NCI-H2196 (cell line): ENCODE results near the gene TEX19.

Source experiments
- DNase-seq: peaks from one replicate; lab custom pipeline; 2025; ENCODE audit not compliant: unreplicated experiment; lab: John Stamatoyannopoulos, UW

The TEX19 gene, protein sequence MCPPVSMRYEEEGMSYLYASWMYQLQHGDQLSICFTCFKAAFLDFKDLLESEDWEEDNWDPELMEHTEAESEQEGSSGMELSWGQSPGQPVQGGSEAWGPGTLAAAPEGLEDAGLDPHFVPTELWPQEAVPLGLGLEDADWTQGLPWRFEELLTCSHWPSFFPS

DNA sequence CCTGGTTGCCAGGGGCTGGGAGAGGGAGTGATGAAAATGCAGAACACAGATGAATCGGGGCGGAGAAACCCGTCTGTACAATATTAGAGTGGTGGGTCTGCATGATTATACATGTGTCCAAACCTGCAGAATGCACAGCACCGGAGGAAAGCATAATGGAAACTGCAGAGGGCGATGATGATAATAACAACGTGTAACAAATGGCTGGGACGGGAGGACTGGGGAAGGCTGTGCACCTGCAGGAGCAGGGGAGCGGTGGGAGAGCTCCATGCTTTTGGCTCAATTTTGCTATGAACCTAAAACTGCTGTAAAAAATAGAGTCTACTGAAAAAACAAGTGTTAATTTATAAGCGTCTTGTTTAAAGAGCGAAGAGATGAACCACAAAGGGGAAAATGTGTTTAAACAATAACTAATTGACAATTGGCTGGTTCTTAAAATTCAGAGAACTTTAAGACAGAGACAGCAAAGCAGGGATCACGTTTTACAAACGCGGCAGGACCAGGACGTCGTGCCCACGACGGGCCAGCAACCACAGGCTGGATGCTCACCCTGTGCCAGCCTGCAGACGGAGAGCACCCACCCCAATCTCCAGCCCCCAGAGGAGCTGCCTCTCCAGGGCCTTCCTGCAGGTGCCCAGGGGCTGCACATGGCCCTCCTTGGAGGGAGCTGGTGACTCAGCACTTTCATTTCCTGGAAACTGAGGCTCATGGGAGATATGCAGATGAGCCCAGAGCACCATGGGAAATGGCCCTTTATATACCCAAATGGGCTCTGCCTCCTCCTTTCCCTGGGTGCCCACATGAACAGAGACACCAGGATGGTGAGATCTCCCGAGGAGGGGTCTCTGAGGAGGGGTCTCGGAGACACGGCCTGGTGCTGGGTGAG, at the start of gene TEX19:
TSS of gene TEX19 (plus strand) at position 783 of the 886 bp plus-strand sequence. CDS start 2,904 bp downstream, outside the sequence.
- DNase-seq = peak; percentile 60

DNA sequence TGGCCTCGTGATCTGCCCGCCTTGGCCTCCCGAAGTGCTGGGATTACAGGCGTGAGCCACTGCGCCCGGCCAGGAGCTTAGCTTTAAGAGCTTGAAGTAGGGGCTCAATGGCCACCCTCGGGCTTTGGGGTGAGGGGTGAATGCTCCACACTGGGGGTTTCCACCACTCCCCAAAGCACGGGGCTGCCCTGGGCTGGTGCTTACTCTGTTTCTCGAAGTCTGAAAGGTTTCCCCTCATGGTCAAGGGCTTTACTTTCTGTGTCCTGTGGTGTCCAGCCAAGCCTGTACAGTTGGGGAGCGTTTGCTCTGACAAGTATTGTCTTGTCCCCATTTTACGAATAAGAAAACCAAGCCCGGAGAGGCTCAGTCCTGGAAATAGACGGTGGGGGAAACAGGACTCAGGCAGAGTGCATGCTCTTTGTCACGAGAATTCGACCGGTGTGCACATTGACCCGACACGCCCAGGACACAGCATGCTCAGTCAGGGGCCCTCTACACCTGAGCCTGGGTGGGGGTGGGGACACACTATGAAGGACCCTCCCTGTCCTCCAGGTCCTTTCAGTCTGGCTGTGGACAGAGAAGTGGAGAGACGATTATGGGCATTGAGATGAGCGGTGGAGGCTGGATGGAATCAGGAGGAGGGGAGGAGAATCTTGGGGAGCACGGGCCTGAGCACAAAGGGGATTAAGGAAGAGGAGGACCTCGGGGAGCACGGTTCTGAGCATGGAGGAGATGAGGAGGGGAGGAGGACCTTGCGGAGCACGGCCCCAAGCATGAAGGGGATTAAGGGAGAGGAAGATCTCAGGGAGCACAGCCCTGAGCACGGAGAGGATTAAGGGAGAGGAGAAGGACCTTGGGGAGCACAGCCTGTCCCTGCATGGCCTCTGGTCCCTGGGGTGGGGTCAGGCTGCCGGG, 49.1 kb upstream of the TEX19 start:
- no peak for DNase-seq

DNA sequence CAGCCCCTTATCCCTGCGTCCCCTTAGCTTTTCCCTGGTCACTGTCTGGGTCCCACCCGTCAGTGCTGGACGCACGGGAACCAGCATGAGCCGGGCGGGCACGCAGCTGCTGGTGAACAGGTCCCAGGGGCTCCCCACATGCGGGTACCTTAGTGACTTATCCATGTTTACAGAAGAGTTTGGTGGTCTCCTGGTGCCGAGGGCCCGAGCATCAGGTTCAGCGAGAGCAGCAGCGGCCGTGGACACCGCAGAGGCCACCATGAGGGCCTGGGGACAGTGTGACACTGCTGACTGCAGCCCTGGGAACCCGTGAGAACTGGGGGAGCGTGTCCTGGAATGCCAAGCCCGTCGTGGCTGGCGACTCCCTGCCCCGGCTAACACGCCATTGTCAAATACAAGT, 48.2 kb upstream of the TEX19 start:
- no peak for DNase-seq

DNA sequence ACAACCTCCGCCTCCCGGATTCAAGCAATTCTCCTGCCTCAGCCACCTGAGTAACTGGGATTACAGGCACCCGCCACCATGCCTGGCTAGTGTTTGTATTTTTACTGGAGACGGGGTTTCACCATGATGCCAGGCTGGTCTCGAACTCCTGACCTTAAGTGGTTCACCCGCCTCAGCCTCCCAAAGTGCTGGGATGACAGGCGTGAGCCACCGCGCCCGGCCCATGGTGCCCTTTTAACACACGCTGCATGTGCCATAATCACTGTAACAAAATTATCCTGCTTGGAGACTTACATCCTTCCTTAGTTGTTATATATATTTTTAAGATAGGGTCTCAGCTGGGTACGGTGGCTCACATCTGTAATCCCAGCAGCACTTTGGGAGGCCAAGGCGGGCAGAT, 47.1 kb upstream of the TEX19 start:
- DNase-seq = no peak

DNA sequence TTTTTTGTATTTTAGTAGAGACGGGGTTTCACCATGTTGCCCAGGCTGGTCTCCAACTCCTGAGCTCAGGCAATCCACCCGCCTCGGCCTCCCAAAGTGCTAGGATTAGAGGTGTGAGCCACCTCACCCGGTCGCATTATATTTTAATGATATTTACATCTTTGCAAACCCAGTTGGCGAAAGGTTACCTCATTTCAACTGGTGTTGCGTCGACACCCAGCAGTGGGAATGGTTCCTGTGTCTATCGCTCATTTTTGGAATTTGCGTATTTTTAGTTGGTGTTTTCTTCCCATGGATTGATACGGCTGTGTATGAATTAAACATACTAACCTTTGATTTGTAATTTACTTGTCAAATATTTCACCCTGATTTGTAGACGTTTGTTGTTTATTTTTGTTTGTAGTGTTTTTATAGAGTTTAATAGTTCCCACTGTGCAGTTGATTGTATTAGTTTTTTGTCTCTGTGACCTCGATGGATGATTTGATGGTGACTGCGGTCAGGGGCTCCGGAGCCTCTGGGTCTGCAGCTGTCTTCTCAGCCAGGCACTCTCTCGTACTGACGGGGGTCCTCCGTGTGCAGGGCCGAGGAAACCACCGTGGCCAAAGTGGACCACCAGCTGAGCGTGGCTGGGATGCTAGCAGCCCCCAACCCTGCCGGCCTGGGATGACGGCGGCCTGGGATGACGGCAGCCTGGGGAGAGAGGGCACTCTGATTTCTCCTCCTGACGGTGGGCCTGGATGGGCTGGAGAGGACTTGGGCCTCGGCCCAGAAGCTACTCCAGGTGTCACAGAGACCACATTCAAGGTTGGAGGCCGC, 45.6 kb upstream of the TEX19 start:
- no peak for DNase-seq

DNA sequence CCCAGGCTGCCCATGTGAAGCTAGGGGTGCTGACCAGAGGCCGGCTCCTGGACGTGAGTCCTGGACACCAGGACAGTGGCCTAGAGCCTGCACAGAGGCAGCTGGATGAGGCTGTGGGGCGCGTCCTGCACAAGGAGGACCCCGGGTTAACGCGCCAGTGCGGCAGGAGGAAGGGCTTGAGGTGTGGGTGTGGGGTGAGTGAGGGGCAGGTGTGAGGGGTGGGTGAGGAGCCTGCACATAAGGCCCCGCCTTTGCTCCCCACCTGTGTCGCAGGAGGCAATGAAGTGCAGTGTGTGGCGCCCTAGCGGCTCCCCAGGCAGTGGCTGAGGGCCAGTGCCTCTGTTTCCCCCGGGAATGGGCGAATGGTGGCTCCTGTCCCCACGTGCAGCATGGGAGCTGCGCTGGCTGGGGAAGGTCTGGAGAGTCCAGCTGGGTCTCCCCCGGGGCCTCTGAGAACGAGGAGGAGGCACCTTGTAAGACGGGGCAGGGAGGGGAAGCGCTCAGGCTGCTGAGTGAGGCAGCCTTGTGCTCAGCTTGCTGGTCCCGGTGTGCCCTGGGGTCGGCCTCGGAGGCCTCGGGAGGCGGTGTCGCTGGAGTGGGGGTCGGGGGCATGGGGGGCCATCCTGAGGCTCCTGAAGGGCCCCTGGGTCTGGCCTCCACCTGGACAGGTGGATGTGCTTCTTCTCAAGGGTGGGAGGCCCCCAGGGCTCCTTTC, 44.9 kb upstream of the TEX19 start:
- no peak for DNase-seq

DNA sequence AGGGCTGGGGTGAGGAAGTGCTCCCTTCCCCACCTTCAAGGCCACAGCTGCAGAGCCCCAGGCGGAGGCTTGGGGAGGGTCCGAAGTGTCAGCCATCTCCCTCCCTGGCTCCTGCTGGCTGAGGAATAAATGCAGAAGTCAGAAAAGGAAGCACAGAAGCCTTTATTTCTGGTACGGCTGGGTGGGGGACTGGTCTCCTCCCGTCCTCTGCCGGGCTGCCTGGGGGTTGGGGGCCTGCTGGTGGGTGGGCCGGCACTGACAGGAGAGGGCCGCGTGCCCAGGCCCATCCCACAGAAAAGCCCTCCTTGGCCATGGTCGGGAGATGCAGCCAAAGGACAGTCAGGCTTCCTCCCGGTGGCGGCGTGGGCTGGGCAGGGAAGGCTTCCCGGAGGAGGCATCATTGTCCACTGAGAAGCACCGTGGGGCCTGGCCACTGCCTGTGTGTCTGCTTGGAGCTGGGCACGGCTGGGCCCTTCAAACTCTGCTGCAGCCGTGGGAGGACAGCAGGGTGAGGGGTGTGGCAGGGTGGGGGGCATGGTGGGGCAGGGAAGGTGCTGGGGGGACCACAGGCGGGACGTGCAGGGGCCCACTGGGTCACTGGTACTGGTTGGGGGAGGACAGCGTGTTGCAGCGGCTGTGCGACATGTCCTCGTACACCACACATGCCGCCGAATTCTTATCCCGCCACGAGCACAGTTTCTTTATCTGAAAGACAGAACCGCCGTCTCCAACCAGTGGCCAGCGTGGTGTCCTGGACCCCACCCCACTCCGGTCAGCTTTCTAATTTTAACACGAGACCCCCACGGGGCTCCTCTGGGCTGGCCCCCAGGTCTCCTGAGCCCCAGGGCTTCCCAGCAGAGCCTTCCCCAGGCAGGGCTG, 44.1 kb upstream of the TEX19 start:
- no peak for DNase-seq

DNA sequence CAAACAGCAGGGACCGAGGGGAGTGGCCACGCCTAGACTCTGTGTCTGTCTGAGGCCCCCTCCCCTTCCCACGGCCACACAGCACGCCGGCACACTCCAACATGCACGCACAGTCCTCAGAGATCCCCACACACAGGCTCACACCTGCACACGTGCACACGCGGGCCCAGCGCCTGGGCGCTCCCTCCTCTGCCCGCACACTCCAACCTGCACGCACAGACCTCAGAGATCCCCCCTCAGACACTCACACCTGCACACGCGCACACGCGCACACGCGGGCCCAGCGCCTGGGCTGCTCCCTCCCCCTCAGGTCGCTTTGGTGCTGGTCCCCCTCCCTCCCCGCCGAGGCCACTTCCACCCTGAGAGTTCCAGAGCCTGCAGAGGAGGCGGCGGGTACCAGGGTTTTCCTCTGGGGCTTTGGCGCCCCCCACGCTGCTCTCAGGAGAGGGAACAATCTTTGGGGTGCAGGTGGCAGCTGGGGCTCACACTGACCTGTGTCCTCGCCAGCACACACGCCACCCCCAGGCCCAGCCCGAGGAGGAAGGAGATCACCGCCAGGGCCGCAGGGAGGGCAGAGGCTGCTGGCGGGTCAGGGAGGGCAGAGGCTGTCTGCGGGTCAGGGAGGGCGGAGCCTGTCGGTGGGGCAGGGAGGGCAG, 43.2 kb upstream of the TEX19 start:
- DNase-seq = no peak

DNA sequence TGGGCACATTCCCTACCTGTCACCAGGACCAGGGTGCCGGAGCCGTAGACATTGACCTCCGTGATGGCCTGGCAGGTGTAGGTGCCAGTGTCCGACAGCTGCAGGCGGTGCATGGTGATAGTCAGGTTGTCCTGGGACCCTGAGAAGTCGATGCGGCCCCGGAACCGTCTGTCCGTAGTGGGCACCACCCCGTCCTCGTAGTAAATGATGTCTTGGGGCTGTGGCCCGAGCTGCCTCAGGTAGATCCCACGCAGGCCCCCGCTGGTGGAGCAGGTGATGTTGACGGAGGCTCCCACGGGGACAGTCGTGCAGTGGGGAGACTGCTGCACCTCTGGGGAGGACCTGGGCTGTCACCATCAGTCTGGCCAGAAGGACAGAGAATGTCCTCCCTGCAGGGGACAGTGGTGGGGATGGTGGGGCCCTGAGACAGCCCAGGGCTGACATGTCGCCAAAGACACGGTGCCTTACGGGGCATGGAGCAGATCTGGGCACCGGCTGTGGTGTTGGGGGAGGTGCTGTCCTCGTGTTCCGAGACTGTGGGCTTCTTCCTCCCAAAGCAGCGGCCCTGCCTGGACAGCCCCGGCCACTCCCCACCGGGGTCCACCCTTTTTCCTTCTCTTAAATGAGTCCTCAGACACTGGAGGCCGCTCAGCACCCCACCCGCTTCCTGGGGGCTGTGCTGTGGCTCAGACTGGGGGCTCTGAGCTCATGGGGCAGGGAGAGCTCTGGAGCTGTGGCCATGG, 42.2 kb upstream of the TEX19 start:
- DNase-seq = no peak

DNA sequence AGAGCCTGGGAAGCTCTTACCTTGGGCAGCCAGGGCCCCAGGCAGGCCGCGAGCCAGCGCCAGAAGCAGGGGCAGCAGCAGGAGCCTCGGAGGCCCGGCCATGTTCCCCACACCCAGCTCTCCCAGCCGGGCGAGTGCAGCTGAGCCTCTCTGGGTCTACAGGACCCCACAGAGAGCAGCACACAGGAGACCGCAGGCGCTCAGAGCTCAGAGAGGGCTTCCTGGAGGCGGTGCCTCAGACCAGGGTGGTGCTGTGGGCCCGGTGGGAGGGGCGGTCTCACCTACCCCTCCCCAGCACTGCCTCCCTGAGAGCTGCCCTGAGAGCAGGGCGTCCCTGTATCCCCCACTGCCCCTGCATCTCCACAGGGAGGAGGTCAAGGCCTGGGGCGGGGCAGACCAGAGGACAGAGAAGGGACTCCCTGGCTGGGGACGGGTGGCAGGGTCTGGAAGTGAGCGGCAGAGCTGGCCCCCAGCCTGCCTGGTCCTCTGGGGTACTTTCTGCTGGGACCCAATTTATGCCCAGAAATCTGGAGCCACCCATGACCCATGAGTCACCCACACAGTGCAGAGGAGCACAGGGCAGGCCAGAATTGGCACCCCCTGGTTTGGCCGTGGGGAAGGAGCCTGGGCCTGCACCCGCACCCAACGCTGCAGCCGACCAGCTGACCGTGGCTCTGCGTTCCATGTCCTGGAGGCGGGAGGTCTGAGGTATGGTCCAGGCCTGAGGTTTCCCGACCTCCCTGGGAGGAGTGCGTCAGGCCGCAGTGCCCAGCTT, 41.5 kb upstream of the TEX19 start, which contains the start of gene CD7:
TSS of gene CD7 (minus strand) at position 215 of the 775 bp plus-strand sequence. CDS start at position 102, 113 bp downstream.
- no peak for DNase-seq

DNA sequence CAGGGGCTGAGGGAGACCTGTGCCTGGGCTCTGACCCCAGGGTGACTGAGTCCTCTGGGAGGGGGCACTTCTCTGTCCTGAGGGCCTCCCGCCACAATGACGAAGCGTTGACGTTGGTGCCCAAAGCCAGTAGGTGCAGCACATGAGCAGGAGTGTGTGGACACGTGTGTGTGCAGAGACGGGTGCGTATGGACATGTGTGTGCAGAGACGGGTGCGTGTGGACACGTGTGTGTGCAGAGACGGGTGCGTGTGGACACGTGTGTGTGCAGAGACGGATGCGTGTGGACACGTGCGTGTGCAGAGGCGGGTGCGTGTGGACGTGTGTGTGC, 40.9 kb upstream of the TEX19 start:
- no peak for DNase-seq

DNA sequence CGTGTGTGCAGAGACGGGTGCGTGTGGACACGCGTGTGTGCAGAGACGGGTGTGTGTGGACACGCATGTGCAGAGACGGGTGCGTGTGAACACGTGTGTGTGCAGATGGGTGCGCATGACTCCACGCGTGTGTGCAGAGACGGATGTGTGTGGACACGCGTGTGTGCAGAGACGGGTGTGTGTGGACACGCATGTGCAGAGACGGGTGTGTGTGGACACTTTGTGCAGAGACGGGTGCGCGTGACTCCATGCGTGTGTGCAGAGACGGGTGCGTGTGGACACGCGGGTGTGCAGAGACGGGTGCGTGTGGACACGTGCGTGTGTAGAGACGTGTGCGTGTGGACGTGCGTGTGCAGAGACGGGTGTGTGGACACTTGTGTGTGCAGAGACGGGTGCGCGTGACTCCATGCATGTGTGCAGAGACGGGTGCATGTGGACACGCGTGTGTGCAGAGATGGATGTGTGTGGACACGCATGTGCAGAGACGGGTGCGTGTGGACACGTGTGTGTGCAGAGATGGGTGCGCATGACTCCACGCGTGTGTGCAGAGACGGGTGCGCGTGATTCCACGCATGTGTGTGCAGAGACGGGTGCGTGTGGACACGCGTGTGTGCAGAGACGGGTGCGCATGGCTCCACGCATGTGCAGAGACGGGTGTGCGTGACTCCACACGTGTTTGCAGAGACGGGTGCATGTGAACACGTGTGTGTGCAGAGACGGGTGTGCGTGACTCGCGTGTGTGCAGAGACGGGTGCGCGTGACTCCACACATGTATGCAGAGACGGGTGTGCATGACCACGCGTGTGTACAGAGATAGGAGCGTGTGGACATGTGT, 40.1 kb upstream of the TEX19 start:
- DNase-seq = no peak

DNA sequence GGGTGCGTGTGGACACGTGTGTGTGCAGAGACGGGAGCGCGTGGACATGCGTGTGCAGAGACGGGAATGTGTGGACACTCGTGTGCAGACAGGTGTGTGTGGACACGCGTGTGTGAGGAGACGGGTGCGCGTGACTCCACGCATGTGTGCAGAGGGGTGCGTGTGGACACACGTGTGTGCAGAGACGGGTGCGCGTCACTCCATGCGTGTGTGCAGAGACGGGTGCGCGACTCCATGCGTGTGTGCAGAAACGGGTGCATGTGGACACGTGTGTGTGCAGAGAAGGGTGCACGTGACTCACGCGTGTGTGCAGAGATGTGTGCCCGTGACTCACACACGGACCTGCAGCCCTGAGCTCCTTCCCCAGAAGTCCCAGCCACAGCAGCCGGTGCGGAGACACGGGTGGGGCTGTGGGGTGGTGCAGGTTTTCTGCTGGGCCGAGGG, 39.4 kb upstream of the TEX19 start:
- DNase-seq = no peak

DNA sequence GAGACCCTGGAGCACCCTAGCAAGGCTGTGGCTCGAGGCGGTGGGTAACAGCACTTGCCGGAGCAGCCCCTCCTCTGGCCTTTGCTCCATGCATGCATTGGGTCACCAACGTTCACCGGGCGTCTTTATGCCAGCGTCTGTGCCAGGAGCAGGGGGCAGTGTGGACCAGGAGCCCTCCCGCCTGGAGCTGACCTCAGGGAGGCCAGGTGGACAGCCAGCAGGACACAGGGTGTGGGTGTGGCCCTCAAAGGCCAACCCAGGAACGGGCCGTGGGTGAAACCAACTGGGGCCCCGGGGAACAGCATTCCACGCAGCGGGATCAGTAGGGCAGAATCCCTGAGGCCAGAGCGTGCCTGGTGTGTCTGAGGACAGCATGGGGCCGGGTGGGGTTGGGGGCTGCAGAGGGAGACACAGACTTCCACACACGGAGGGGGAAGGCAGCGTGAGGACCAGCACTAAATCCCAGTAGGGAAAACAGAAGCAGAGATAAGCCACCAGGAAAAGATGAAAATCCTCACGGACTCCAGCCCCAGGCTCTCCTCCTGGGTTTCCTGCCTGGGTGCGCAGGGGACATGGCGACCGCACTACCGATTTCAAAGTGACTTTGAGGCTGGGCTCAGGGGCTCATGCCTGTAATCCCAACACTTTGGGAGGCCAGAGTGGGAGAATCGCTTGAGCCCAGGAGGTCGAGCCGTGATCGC, 38.8 kb upstream of the TEX19 start:
- DNase-seq = no peak
